K562 (cell line): ENCODE measurements around the gene RNF11. TPM values are rescaled to one million over a fixed set of nuclear protein-coding genes. Genes with fewer than 3 reads are reported as not detected.

Source experiments
- AFF1 ChIP-seq, 2 experiments: fragments of 450-650 bp; IDR thresholded peaks; 2 replicates each; pipeline ENCODE4 v1.6.1; 2018; ENCODE audit warnings: mild to moderate bottlenecking in 2 of 2, low read depth in 1 of 2; ENCODE audit not compliant: partially characterized antibody in 2 of 2
- CREM ChIP-seq: IDR thresholded peaks from 2 replicates; pipeline ENCODE4 v1.6.1; 2014; ENCODE audit warnings: antibody characterized with exemption, low read depth
- HDAC3 ChIP-seq: fragments of 450-650 bp; IDR thresholded peaks from 2 replicates; pipeline ENCODE4 v1.6.1; 2018; ENCODE audit warnings: borderline replicate concordance, mild to moderate bottlenecking, moderate library complexity; ENCODE audit not compliant: partially characterized antibody
- MGA ChIP-seq: fragments of 450-650 bp; IDR thresholded peaks from 2 replicates; pipeline ENCODE4 v1.6.1; 2016; ENCODE audit warnings: mild to moderate bottlenecking, moderate library complexity
- RNF2 ChIP-seq: sonication (generic); IDR thresholded peaks from 2 replicates; pipeline ENCODE4 v1.6.1; 2016
- SMARCB1 ChIP-seq: IDR thresholded peaks from 2 replicates; pipeline ENCODE4 v1.6.1; 2011; ENCODE audit warnings: improper control_type of control experiment, low read depth; ENCODE audit not compliant: insufficient read length
- polyA plus RNA-seq, 8 experiments: library from polyadenylated mRNA; depleted of rRNA in 4 of 8; stranded (reverse) in 5 of 8; unstranded in 3 of 8; fragments of >200 nt; fragmentation: Nextera tagmentation in 2 of 8; fragmentation: Illumina TruSeq in 1 of 8; extraction: Ambion mirVana in 2 of 8; extraction: Trizol in 1 of 8; gene quantifications; 2 replicates each; pipeline versions ENCODE4 v1.2.1 to v1.2.3, GENCODE V29; 2011 to 2014; ENCODE audit warnings: inconsistent platforms in 1 of 8, missing spikeins in 1 of 8
- total RNA-seq, 7 experiments: library from RNA; depleted of rRNA in 6 of 7; stranded (reverse); fragments of >200 nt in 6 of 7; fragmentation: Illumina TruSeq in 2 of 7; extraction: Trizol in 2 of 7; gene quantifications; 2 replicates each; pipeline versions ENCODE4 v1.2.1 to v1.2.3, GENCODE V29; 2011 to 2021; ENCODE audit warnings: low replicate concordance in 1 of 7

Gene RNF11
- total and polyA plus RNA-seq, 9 of the 15 experiments (the other 6 are each of a cell fraction or from before 2014, with no cell fraction given) = 5.7 to 34.3 (median 23.1) TPM

GRCh38 chr1:51242546-51242945 lies 6.5 kb downstream of the RNF11 start (continued):
- no peak for TF ChIP-seq MGA
- no peak for TF ChIP-seq RNF2
- no peak for TF ChIP-seq HDAC3
- TF ChIP-seq AFF1 (IDR thresholded peaks at IDR 0.05; ENCODE audit: low read depth in 1 of 2, partially characterized antibody in 2 of 2) = no peak
- no peak for TF ChIP-seq SMARCB1
- no peak for TF ChIP-seq CREM
